NCI-H1105 (cell line): ENCODE measurements around the gene CNNM3.
"Not testable (repeated sequence)": the region's sequence is repeated elsewhere in the genome, so short reads cannot be mapped to it uniquely, and the experiment has no call there.

Experiments
- DNase-seq: peaks from one replicate; lab custom pipeline; 2025; lab: John Stamatoyannopoulos, UW

CNNM3 gene

GRCh38 chr2:96816127-96816835 lies at the start of gene CNNM3:
Gene CNNM3, plus strand, starts transcription at chr2:96816268. Its CDS starts 10 bp downstream, at chr2:96816278.
- peak; percentile 91 for DNase-seq

- no peak for DNase-seq
These were observed 48.8 kb upstream of the CNNM3 start for GRCh38 chr2:96767135-96767871.

GRCh38 chr2:96768083-96768561 lies 47.9 kb upstream of the CNNM3 start:
- DNase-seq = no peak

- DNase-seq = no peak
These were observed 46.3 kb upstream of the CNNM3 start for GRCh38 chr2:96769814-96770213.

GRCh38 chr2:96770442-96771202 lies 45.4 kb upstream of the CNNM3 start:
- DNase-seq = no peak

- DNase-seq = no peak
These were observed 44.1 kb upstream of the CNNM3 start for GRCh38 chr2:96771796-96772618.

GRCh38 chr2:96772903-96773671 lies 43.0 kb upstream of the CNNM3 start:
- DNase-seq = no peak

GRCh38 chr2:96773922-96774321 lies 42.1 kb upstream of the CNNM3 start:
- peak; percentile 59 for DNase-seq

GRCh38 chr2:96775160-96775559 lies 40.9 kb upstream of the CNNM3 start:
- no peak for DNase-seq

GRCh38 chr2:96783388-96783787 lies 32.7 kb upstream of the CNNM3 start:
- DNase-seq = no peak

- DNase-seq = no peak
These were observed 28.7 kb upstream of the CNNM3 start for GRCh38 chr2:96787411-96787810.

GRCh38 chr2:96788442-96789244 lies 27.4 kb upstream of the CNNM3 start:
- no peak for DNase-seq

- DNase-seq = no peak
These were observed 26.8 kb upstream of the CNNM3 start for GRCh38 chr2:96789245-96789617.

- no peak for DNase-seq
These were observed 23.0 kb upstream of the CNNM3 start for GRCh38 chr2:96792772-96793749.

GRCh38 chr2:96795076-96795475 lies 21.0 kb upstream of the CNNM3 start:
- no peak for DNase-seq

- DNase-seq = not testable (repeated sequence)
These were observed 19.6 kb upstream of the CNNM3 start for GRCh38 chr2:96796497-96796896.

GRCh38 chr2:96797066-96797625 lies 18.9 kb upstream of the CNNM3 start:
- DNase-seq = no peak
